Raji (cell line): ENCODE measurements around the gene FBLN2.

ENCODE experiments used
- POLR2A ChIP-seq: IDR thresholded peaks from 2 replicates; pipeline ENCODE4 v1.6.1; 2011; ENCODE audit warnings: low read depth, low read length, control low read depth; ENCODE audit not compliant: insufficient read depth

The FBLN2 gene

DNA sequence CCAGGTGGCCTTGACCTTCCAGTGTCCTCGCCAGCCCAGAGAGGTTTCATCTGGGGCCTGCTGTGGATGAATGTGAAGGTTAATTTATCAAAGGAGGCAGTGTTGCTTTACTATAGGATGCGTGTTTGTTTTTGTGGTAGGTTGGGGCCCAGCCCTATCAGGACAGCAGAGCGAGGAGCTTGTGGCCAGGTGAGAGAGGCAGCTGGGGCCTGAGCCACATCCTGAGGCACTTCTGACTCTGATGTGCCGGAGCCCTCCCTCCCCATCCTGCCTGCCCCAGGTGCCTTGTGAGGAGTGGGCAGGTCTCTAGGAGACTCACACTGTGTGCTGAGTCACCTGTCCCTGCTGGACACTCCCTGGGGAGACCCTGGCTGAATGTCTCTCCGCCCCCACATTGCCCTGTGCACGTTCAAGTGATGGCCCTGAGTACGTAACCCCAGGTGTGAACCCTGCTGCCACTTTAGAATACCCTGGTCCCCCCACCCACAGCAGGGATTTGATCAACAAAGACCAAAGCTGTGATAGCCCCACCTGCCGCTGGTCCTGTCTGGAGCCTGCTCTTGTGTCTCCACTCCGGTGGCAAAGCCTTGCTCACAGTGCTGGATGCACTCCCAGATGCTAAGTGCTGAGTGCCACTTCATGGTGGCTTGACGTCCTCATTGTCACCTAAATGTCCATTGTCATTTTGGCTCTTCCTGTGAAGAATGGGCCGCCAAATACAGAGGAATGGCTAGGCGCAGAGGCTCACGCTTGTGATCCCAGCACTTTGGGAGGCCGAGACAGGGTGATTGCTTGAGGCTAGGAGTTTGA, 16.0 kb downstream of the FBLN2 start:
- no peak for TF ChIP-seq POLR2A

GRCh38 chr3:13565581-13566452, 16.9 kb downstream of the FBLN2 start:
- TF ChIP-seq POLR2A, result no peak

DNA sequence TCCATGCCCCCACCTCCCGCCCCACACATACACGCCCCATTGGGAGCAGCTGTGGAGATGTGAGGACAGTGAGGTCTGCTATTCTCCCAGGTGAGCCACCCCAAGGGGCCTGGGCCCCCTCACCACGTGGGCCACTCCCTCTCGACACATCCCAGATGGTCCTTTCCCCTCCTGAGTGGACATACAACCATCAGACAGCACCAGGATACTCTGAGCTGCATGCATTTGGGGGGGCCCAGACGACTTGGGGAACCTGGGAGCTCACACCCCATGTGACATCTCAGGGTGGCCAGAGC, 17.5 kb downstream of the FBLN2 start:
- TF ChIP-seq POLR2A, result no peak

GRCh38 chr3:13566769-13567310, 17.9 kb downstream of the FBLN2 start:
- no peak for TF ChIP-seq POLR2A

DNA sequence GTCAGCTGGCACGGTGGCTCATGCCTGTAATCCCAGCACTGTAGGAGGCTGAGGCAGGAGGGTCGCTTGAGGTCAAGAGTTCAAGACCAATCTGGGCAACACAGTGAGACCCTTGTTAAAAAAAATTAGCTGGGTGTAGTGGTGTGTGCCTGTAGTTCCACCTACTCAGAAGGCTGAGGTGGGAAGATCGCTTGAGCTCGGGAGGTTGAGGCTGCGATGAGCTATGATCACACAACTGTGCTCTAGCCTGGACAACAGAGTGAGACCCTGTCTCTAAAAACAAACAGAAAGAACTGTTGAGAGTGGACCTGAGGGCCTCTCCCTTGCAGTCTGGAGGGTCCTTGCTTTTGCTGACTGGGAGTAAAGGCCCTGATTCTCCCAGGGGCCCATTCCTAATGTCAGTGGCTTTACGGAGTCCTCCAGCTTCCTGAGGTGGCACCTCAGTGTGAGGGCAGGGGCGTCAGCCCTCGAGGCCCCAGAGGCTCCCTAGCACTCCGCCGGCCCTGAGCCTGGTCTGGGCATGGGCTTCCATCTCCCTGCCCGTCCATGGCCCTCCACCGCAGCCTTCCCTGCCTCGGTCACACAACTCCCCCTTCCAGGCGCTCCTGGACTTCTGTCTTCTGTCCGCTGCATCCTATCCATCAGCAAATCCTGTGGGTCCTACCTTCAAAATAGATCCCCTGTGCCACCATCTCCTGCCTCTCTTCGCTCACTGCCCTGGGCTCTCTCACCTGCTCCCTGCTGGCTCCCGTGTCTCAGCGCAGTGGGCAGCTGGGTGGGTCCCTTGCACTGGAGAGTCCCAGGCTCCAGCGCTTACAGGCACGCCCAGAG, 19.0 kb downstream of the FBLN2 start:
- no peak for TF ChIP-seq POLR2A

GRCh38 chr3:13568515-13569028, 19.6 kb downstream of the FBLN2 start:
- TF ChIP-seq POLR2A, result no peak

GRCh38 chr3:13569201-13569600, 20.3 kb downstream of the FBLN2 start:
- no peak for TF ChIP-seq POLR2A

- TF ChIP-seq POLR2A, result no peak
These were observed 20.9 kb downstream of the FBLN2 start for GRCh38 chr3:13569641-13570390.

DNA sequence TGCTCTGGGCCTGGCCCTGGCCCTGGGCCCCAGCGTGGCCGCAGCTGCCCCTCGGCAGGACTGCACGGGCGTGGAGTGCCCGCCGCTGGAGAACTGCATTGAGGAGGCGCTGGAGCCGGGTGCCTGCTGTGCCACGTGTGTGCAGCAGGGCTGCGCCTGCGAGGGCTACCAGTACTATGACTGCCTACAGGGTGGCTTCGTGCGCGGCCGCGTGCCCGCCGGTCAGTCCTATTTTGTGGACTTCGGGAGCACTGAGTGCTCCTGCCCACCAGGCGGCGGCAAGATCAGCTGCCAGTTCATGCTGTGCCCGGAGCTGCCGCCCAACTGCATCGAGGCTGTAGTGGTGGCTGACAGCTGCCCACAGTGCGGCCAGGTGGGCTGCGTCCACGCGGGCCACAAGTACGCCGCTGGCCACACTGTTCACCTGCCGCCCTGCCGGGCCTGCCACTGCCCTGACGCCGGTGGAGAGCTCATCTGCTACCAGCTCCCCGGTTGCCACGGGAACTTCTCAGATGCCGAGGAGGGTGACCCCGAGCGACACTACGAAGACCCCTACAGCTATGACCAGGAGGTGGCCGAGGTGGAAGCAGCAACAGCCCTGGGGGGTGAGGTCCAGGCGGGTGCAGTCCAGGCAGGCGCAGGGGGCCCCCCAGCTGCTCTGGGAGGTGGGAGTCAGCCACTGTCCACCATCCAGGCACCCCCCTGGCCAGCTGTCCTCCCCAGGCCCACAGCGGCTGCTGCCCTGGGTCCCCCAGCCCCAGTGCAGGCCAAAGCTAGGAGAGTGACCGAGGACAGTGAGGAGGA, 21.7 kb downstream of the FBLN2 start:
- TF ChIP-seq POLR2A, result no peak

GRCh38 chr3:13571264-13571663, 22.3 kb downstream of the FBLN2 start:
- no peak for TF ChIP-seq POLR2A

DNA sequence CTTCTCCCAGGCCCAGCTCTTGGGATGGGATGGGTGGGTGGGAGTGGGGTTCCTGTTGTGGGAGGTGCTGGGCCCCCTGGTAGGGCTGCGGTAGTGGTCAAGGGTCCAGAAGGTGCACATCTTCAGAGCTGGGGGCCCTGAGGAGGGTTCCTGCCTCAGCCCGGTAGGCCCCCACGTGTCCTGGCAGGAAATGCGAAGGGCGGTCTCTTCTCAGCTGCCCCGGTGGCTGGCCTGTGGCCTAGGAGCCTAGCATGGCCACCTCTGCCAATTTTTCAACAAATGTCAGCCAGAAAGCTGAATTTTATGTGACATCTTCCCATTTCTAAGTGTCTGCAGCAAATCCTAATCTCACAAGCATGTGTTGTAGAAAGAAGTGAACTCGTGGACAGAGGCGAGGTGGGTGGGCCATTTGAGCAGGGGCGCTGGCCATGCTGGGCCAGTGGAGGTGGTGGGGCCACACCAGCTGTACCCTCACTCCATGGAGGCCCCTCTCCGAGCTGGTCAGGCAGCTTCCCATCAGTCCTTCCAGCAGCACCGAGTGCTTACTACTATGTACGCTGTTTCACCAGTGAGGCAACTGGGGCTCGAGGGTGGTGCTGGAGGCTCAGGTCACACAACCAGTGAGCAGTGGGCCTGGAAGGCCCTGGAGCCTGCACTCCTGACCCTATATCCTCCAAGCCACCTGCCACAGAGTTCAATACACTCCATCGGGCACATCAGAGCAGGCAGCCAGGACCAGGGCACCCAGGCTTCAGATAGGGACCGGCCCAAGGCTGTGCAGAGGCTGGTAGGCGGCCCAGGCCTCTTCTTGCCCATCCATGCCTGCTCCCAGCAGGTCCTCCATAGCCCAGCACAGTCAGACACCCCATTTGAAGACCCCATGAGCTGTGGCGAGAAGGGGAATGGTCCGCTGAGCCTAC, 23.2 kb downstream of the FBLN2 start:
- no peak for TF ChIP-seq POLR2A

DNA sequence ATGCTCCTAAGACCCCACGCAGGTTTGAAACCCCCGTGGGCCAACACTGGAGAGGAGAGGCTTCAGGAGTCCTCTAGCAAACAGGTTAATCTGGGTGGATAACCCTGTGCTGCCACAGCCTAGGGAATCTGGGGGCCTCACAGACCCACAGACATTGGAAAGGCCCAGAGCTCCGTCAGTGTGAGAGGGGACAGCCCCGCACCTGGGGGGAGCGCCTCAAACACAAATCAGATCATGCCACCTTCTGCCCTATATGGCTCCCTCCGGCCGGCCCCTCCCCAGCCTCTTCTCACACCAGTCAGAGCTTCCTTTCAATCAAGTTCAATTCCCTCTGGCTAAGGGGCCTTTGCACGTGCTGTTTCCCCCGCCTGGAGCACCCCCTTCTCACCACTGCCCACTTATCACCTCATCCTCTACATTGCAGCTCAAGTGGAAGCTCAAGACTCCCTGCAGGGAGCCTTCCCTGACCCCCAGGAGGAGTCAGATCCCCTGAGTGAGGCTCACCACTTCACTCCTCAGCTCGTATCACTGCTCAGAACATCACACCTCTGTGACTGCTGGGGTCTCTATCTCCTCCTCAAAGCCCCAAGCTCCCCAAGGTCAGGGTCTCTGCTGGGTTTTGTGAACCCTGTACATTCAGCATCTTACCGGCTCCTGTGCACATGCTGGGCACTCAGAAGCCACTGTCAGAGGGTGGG, 24.1 kb downstream of the FBLN2 start:
- TF ChIP-seq POLR2A, result no peak
